ENCODE results near the gene C6orf15.

The C6orf15 gene

GRCh38 chr6:31112478-31112877 is at the start of gene C6orf15:
Gene C6orf15, minus strand, starts transcription at chr6:31112575. Its CDS starts 20 bp downstream, at chr6:31112555.
- H3K27ac ChIP-seq = no peak within 1 kb of the TSS
- H3K9ac ChIP-seq = no peak within 1 kb of the TSS
- no peak within 1 kb of the TSS for H3K4me3 ChIP-seq
- TF ChIP-seq Cebpa-rat (IDR thresholded peaks at IDR 0.05) = no peak
- no peaks in the 10 kb centered on the region for H3K9me3 ChIP-seq
- H3K4me2 ChIP-seq = no peak within 1 kb of the TSS
- H4K20me1 ChIP-seq = no peaks in the 10 kb centered on the region
- no peaks in the 10 kb centered on the region for H3K36me3 ChIP-seq
- H3K27me3 ChIP-seq = no peaks in the 10 kb centered on the region
- no peaks in the 10 kb centered on the region for H3K4me1 ChIP-seq

GRCh38 chr6:31161216-31162126 is 49.1 kb upstream of the C6orf15 start:
- no peak for TF ChIP-seq Cebpa-rat (IDR thresholded peaks at IDR 0.05)
- Histone ChIP-seq H3K9ac (no peak overlapping the region), H3K36me3 (peaks cover 28% of the 10 kb centered on the region), H3K9me3 (no peaks in the 10 kb centered on the region), H3K27me3 (no peaks in the 10 kb centered on the region), H3K27ac (no peak overlapping the region), H4K20me1 (no peaks in the 10 kb centered on the region), H3K4me2 (no peak overlapping the region), H3K4me3 (no peak overlapping the region), H3K4me1 (peaks cover 33% of the 10 kb centered on the region)

- TF ChIP-seq Cebpa-rat (IDR thresholded peaks at IDR 0.05) = no peak
- Histone ChIP-seq H3K36me3 (peaks cover 50% of the 10 kb centered on the region), H3K27me3 (no peaks in the 10 kb centered on the region), H4K20me1 (no peaks in the 10 kb centered on the region), H3K9ac (peak overlapping the region; percentile 79), H3K4me3 (peak overlapping the region; percentile 78), H3K27ac (peak overlapping the region; percentile 47; the same call in 1 of the 2 replicates), H3K4me2 (peak overlapping the region; percentile 96), H3K4me1 (peaks cover 36% of the 10 kb centered on the region), H3K9me3 (no peaks in the 10 kb centered on the region)
These were observed 46.8 kb upstream of the C6orf15 start for GRCh38 chr6:31158863-31159855.

GRCh38 chr6:31158140-31158862 is 45.9 kb upstream of the C6orf15 start, which contains the start of gene TCF19:
Gene TCF19, plus strand, starts transcription at chr6:31158589. Its CDS starts 881 bp downstream, at chr6:31159470.
- Histone ChIP-seq H3K4me2 (peak within 1 kb of the TSS; percentile 96), H3K4me1 (peaks cover 36% of the 10 kb centered on the region), H3K27ac (peak within 1 kb of the TSS; percentile 76), H3K4me3 (peak within 1 kb of the TSS; percentile 78), H3K27me3 (no peaks in the 10 kb centered on the region), H3K9me3 (no peaks in the 10 kb centered on the region), H3K36me3 (peaks cover 54% of the 10 kb centered on the region), H4K20me1 (no peaks in the 10 kb centered on the region), H3K9ac (peak within 1 kb of the TSS; percentile 80)
- no peak for TF ChIP-seq Cebpa-rat (IDR thresholded peaks at IDR 0.05)

- H3K4me3 ChIP-seq = peak within 1 kb of the TSS; percentile 78
- H3K36me3 ChIP-seq = peaks cover 47% of the 10 kb centered on the region
- peaks cover 41% of the 10 kb centered on the region for H3K4me1 ChIP-seq
- no peaks in the 10 kb centered on the region for H3K27me3 ChIP-seq
- H3K9me3 ChIP-seq = no peaks in the 10 kb centered on the region
- no peak for TF ChIP-seq Cebpa-rat (IDR thresholded peaks at IDR 0.05)
- H4K20me1 ChIP-seq = no peaks in the 10 kb centered on the region
- peak within 1 kb of the TSS; percentile 76 for H3K27ac ChIP-seq
- peak within 1 kb of the TSS; percentile 96 for H3K4me2 ChIP-seq
- peak within 1 kb of the TSS; percentile 80 for H3K9ac ChIP-seq
These were observed 45.3 kb upstream of the C6orf15 start, which contains the start of gene CCHCR1 for GRCh38 chr6:31157513-31158139. Gene CCHCR1, minus strand, starts transcription at chr6:31157802. Its CDS starts 202 bp downstream, at chr6:31157600.

- H3K27me3 ChIP-seq = no peaks in the 10 kb centered on the region
- no peak overlapping the region for H3K27ac ChIP-seq
- no peaks in the 10 kb centered on the region for H3K9me3 ChIP-seq
- TF ChIP-seq Cebpa-rat (IDR thresholded peaks at IDR 0.05) = no peak
- peak overlapping the region; percentile 80; the same call in 1 of the 2 replicates for H3K9ac ChIP-seq
- peaks cover 37% of the 10 kb centered on the region for H3K36me3 ChIP-seq
- peaks cover 46% of the 10 kb centered on the region for H3K4me1 ChIP-seq
- H4K20me1 ChIP-seq = no peaks in the 10 kb centered on the region
- peak overlapping the region; percentile 95 for H3K4me2 ChIP-seq
- no peak overlapping the region for H3K4me3 ChIP-seq
These were observed 44.3 kb upstream of the C6orf15 start for GRCh38 chr6:31156641-31157040.

- no peak overlapping the region for H3K4me3 ChIP-seq
- no peak overlapping the region for H3K9ac ChIP-seq
- H3K4me1 ChIP-seq = peaks cover 30% of the 10 kb centered on the region
- H3K36me3 ChIP-seq = peaks cover 49% of the 10 kb centered on the region
- no peaks in the 10 kb centered on the region for H3K27me3 ChIP-seq
- TF ChIP-seq Cebpa-rat (IDR thresholded peaks at IDR 0.05) = no peak
- H4K20me1 ChIP-seq = no peaks in the 10 kb centered on the region
- no peak overlapping the region for H3K4me2 ChIP-seq
- H3K9me3 ChIP-seq = no peaks in the 10 kb centered on the region
- H3K27ac ChIP-seq = no peak overlapping the region
These were observed 42.1 kb upstream of the C6orf15 start for GRCh38 chr6:31154436-31154835.

GRCh38 chr6:31152781-31153180 is 40.4 kb upstream of the C6orf15 start:
- Histone ChIP-seq H3K27ac (peak overlapping the region; percentile 9; the same call in 1 of the 2 replicates), H3K36me3 (peaks cover 57% of the 10 kb centered on the region), H3K4me1 (peaks cover 24% of the 10 kb centered on the region), H4K20me1 (no peaks in the 10 kb centered on the region), H3K9ac (no peak overlapping the region), H3K27me3 (no peaks in the 10 kb centered on the region), H3K4me2 (no peak overlapping the region), H3K4me3 (no peak overlapping the region), H3K9me3 (no peaks in the 10 kb centered on the region)
- TF ChIP-seq Cebpa-rat (IDR thresholded peaks at IDR 0.05) = no peak

All from BLaER1 (cell line).